ENCODE data around the gene PRC1.

The PRC1 gene

DNA sequence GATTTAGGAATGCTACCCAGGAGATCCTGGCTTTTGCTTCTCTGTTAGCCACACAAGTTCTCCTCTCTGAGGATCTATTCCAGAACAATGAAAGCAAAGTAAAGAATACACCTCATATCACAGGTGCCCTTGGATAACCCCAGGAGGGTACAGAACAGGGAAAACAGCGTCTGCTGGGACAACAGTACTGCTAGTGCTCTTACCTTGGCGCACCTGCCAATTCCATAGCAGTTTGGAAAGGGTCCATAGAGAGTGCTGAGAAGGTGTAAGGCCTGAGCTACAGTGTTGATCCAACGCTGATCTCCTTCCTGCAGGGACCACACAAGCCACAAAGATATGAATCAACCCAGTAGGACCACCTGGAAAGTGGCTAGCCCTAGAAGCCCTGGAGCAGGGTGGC is 12.9 kb upstream of the PRC1 start:
- TF ChIP-seq, protein P1, sequence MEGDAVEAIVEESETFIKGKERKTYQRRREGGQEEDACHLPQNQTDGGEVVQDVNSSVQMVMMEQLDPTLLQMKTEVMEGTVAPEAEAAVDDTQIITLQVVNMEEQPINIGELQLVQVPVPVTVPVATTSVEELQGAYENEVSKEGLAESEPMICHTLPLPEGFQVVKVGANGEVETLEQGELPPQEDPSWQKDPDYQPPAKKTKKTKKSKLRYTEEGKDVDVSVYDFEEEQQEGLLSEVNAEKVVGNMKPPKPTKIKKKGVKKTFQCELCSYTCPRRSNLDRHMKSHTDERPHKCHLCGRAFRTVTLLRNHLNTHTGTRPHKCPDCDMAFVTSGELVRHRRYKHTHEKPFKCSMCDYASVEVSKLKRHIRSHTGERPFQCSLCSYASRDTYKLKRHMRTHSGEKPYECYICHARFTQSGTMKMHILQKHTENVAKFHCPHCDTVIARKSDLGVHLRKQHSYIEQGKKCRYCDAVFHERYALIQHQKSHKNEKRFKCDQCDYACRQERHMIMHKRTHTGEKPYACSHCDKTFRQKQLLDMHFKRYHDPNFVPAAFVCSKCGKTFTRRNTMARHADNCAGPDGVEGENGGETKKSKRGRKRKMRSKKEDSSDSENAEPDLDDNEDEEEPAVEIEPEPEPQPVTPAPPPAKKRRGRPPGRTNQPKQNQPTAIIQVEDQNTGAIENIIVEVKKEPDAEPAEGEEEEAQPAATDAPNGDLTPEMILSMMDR (IDR thresholded peaks at IDR 0.05; ENCODE audit: insufficient read depth, missing control alignments): no peak
- FAIRE-seq (no peak), DNase-seq (ENCODE audit: insufficient read length, low spot score) (no peak)

DNA sequence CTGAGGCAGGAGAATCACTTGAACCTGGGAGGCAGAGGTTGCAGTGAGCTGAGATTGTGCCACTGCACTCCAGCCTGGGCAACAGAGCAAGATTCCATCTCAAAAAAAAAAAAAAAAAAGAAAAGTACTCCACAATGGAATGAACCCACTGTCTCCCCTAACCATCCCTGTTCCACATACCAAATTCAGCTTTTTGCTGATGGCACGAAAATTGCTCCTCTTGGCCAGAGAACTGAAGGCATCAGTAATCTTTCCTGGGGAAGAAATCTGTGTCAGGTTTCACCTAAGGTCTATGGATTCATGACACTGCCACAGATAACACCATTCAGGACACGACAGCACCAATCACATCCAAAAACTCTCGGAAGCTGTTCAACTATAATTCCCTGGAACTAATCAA is 6.9 kb upstream of the PRC1 start:
- DNase-seq (ENCODE audit: insufficient read length, low spot score) (no peak), FAIRE-seq (no peak)
- TF ChIP-seq, protein P1 (IDR thresholded peaks at IDR 0.05; ENCODE audit: insufficient read depth, missing control alignments): no peak

DNA sequence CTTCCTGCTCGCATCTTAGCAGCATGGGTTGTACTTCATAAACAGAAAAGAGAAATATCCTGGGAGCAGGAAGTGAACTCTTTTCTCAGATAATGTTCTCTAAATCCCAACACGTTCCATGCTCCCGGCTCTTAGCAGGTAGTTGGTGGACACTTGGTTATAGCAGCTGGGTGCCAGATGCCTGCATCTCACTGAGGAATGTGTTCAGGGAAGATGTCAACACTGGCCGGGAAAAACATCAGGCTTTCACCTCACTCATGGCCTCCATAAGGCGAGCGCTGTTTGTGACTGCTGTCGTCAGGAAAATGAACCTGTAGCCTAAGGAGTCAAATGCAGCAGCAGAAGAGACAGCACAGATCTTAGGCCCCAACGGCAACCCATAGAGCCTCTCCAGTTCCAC is 4.4 kb upstream of the PRC1 start:
- DNase-seq (ENCODE audit: insufficient read length, low spot score) (no peak), FAIRE-seq (no peak)
- TF ChIP-seq, protein P1 (IDR thresholded peaks at IDR 0.05; ENCODE audit: insufficient read depth, missing control alignments): no peak

DNA sequence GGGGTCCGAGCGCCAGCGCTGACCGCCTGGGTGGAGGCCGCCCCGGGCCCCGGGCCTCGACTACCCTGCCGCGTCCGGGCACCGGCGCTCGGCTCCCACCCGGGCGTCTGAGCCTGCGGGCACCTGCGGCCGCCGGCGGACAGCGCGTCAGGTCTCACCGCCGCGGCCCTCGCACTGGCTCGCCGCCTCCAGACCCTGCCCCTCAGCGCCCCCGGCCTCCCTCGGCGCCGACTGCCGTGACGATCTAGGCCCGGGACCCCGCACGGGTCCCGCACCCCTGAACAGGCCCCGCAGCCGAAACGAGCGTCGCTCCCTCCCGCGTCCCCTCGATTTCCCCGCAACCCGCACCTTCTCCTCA is 297 bp downstream of the PRC1 start:
- TF ChIP-seq, protein P1 (IDR thresholded peaks at IDR 0.05; ENCODE audit: insufficient read depth, missing control alignments): no peak
- DNase-seq (ENCODE audit: insufficient read length, low spot score) (no peak), FAIRE-seq (no peak)

DNA sequence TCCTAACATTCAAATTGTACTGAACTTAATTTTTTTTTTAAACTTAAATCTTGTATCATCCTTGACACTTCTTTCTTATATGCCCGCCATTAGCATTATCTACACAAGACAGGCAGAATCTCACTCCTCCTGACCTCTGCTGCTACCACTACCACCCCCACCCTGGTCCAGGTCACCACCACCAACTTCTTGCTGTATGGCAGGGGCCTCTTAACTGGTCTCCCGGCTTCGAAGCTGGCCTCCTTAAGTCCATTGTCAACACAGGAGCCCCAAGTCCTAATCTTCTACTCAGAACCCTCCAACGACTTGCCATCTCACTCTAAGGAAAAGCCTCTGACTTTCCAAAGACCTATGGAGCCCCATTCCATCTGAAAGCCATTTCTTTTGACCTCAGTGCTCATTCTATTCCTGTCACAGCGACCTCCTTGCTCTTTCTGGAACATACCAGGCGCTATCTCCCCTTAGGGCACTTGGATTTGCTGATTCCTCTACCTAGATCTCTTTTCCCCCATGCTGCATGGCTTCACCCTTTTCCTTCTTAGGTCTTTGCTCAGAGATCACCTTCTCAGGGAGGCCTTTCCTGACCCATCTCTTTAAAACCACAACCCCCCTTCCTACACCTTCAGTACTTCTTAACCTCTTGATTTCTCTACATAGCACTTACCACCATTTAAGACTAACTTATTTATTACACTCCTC is 2.6 kb downstream of the PRC1 start:
- FAIRE-seq (no peak), DNase-seq (ENCODE audit: insufficient read length, low spot score) (no peak)
- TF ChIP-seq, protein P1 (IDR thresholded peaks at IDR 0.05; ENCODE audit: insufficient read depth, missing control alignments): no peak

DNA sequence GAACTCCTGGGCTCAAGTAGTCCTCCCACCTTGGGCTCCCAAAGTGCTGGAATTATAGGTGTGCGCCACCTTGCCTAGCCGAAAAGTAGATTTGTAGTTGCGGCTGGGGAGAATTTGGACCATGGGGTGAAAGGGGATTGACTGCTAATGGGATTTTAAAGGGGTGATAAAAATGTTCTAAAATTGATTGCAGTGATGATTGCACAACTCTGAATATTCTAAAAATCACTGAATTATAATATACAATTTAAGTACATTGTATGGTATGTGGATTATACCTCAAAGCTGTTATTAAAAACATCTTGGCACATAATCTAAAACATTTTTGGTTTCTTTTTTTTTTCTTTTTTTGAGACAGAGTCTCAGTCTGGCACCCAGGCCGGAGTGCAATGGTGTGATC is 3.9 kb downstream of the PRC1 start:
- FAIRE-seq: no peak
- no peak for DNase-seq (ENCODE audit: insufficient read length, low spot score)
- TF ChIP-seq, protein P1 (IDR thresholded peaks at IDR 0.05; ENCODE audit: insufficient read depth, missing control alignments): no peak

DNA sequence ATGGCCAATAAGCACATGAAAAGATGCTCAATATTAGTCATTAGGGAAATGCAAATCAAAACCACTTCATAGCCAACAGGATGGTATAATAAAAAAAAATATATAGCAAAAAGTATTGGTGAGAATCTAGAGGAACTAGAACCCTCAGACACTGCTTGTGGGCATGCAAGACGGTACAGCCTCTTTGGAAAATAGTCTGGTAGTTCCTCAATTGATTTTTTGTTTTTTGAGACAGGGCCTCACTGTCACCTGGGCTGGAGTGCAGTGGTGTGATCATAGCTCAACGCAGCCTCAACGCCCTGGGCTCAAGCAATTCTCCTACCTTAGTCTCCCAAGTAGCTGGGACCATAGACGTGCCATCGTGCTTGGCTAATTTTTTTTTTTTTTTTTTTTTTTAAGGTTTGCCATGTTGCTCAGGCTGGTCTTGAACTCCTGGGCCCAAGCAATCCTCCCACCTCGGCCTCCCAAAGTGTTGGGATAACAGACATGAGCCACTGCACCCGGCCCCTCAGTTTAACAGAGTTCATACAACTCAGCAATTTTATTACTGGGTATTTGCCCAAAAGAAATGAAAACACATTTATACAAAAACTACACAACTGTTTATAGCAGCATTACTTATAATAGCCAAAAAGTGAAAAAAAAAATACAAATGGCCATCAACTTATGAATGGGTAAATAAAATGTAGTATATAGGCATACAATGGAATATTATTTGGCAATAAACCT is 5.1 kb downstream of the PRC1 start:
- no peak for DNase-seq (ENCODE audit: insufficient read length, low spot score)
- no peak for FAIRE-seq
- TF ChIP-seq, protein P1 (IDR thresholded peaks at IDR 0.05; ENCODE audit: insufficient read depth, missing control alignments): no peak
